Endothelial cell of hepatic sinusoid (primary cell): ENCODE results near the gene CACNA2D1.
"Not testable (repeated sequence)": the region's sequence is repeated elsewhere in the genome, so short reads cannot be mapped to it uniquely, and the experiment has no call there.

Source experiments
- in situ Hi-C: cut with HindIII; loops from 2 replicates; pipeline ENCODE4 v1.10.0; 2017; ENCODE audit warnings: low sequenced_read_pairs

CACNA2D1 gene

DNA sequence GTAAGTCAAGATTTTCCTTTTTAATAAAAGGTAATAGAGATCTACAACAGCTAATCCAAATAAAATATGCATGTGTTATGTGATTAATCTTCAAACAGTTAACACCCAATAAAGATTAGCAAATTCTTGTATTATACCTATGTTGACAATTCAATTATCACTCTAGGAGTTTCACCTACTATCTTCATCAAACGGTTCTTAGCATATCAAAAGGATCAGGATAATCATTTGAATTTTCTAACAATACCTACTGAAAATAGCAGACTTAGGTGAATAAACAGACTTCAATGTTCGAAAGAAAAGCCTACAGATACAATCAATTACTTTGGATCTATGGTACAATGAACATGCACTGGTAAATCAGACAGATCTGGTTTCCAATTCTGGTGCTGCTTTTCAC is 268.3 kb downstream of the CACNA2D1 start:
- in situ Hi-C loops: no loop called here

- in situ Hi-C loops: no loop called here
Observed at GRCh38 chr7:82173400-82174021, 270.1 kb downstream of the CACNA2D1 start.

DNA sequence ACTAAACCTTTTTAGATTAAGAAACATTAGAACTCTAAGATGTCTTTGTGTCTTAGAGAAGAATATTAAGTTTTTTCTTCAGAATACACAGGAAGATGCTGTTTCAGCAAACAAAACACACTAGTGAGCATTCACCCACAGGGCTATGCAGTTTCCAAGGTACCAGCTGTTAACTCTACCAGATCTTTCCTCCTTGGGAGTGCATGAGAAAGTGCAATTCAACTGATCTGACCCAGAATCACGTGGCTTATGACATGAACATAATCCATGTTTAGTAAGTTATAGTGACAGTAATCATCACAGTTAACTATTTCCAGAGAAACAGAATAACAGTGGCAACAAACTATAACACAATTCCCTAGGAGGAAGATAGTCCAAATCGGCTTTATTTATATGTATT is 270.7 kb downstream of the CACNA2D1 start:
- in situ Hi-C loops: no loop called here

GRCh38 chr7:82172017-82172416 is 271.6 kb downstream of the CACNA2D1 start:
- in situ Hi-C loops: no loop called here

DNA sequence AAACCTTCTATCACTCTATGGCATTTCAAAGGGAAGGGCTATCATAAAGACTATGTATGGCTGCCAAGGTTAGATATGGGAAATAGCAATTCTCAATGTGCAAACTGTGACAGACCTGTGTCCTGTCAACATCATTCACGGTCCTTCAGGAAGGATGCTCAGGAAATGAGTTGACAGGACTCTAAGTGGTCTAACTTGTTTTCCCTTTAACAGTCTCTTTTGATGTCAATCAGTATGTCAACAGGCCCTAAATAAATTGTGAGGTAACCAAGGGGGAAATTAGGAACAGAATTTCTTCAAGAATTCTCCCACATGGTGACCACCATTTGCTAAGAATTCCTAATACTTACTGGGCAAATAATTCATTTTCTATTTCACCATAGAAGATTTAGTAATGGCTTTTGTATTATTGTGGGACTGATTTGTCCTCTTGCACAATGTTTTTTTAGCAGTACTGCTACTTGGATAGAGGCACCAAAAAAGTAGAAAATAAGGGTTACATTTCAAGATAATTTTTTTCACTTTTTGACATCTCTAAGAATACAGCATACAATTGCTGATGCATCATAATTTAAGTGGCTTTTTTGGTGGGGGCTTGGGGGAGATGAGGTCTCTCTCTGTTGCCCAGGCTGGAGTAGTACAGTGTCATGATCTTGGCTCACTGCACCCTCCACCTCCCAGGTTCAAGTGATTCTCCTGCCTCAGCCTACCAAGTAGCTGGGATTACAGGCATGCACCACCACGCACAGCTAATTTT is 275.8 kb downstream of the CACNA2D1 start:
- in situ Hi-C loops: no loop called here

- in situ Hi-C loops: no loop called here
Observed at GRCh38 chr7:82166260-82167015, 277.1 kb downstream of the CACNA2D1 start.

GRCh38 chr7:82164813-82165212 is 278.8 kb downstream of the CACNA2D1 start:
- in situ Hi-C loops: no loop called here

DNA sequence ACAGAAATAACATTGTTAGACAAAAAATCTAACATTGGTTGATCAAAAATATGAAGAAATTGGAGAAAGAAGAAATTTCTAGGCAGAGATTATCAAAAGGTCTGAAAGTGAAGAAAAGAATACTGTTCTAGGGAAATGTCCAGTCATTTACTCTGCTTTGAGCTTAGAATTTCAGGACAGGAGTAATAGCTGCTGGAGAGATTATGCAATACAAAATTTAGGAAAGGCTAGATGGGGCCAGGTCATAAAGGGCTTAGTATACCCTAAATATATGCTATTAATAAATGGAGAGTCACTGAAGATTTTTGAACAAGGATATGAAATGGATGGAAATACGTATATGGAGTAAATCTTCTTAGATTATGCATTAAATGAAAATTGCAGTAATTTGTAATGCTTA is 279.2 kb downstream of the CACNA2D1 start:
- in situ Hi-C loops: no loop called here

DNA sequence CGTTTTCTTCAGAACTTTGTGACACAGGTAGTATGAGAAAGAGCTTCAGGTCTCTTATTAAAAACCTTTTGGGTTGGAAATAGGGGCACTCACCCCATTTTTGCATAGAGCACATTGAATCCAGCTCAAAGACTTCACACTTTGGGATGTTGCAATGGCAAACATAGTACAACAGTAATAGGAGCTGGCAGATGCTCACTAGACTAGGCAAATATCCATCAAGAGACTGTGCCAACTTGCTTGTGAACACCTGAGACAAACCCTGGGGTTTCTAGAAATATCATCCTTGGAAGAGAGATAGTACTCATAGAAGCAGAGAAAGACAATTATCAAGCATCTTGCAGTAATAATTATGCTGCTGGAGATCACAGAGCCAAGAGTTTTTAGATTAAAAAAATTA is 280.0 kb downstream of the CACNA2D1 start:
- in situ Hi-C loops: no loop called here

DNA sequence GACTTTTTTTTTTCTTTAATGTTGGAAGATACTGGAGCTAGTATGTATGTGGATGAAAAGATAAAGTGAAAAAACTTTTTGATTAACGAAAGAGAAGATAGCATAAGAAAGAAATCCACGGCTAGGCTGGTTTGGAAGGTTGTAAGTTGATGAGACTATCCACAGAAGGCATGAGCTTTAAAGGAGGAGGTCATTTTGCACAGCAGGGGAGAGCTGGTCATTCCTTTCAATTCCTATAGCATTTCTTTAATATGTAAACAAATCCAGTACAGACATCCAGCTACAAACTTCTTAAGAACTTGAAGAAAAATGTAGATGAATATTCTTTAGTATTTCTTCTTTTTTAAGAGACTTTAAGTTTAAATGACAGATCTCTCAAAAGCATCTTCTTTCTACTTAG is 281.3 kb downstream of the CACNA2D1 start:
- in situ Hi-C loops: no loop called here

- in situ Hi-C loops: no loop called here
Observed at GRCh38 chr7:82158327-82158726, 285.2 kb downstream of the CACNA2D1 start.

DNA sequence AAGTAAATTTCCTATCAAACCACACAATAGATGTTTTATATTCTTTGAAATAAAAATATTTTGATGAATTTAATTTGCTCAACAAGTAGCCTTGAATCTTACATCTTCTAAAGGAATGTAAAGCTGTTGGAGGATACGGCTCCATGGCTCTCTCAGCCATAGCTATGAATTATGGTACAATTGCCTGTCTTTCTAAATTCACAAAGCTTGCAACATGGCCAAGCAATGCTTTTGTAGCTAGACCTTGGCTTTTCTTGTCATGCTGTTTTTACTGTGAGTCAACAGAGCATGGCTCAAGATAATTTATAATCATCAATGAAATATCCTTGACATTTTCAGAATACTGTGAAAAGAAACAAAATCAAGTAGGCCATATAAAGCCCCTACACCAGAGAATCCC is 286.7 kb downstream of the CACNA2D1 start:
- in situ Hi-C loops: no loop called here

- in situ Hi-C loops: no loop called here
Observed at GRCh38 chr7:82156168-82156567, 287.4 kb downstream of the CACNA2D1 start.

- in situ Hi-C loops: no loop called here
Observed at GRCh38 chr7:82154728-82155127, 288.8 kb downstream of the CACNA2D1 start.

DNA sequence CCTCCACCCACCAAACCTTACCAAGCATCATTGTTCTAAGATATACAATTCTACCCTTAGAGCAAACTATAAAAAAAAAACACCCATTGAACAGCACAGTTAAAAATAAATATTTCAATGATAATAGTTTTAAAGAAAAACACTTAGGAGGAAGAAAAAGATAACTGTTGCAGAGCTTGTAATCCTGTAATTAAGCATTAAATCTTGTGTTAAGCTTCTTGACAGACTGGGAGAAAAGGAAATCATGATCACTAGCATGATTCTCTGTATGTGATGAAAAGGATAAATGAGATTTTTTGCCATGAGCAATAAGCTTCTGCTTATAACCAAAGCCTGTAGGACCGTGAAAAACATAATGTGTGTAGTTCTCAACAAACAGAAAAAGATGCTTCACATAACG is 289.8 kb downstream of the CACNA2D1 start:
- in situ Hi-C loops: no loop called here

GRCh38 chr7:82152858-82153257 is 290.7 kb downstream of the CACNA2D1 start:
- in situ Hi-C loops: no loop called here

DNA sequence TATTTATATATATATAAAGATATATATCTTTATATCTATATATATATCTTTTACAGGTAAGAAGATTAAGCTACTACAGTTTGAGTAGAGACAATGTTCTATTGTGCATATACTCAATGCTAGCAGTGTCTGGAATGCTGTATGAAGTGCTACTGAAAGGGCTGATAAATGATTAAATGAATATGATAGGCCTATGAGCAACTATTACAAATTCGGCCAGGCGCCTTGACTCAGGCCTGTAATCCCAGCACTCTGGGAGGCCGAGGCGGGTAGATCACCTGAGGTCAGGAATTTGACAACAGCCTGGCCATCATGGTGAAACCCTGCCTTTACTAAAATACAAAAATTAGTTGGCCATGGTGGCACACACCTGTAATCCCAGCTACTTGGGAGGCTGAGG is 297.1 kb downstream of the CACNA2D1 start:
- in situ Hi-C loops: no loop called here

DNA sequence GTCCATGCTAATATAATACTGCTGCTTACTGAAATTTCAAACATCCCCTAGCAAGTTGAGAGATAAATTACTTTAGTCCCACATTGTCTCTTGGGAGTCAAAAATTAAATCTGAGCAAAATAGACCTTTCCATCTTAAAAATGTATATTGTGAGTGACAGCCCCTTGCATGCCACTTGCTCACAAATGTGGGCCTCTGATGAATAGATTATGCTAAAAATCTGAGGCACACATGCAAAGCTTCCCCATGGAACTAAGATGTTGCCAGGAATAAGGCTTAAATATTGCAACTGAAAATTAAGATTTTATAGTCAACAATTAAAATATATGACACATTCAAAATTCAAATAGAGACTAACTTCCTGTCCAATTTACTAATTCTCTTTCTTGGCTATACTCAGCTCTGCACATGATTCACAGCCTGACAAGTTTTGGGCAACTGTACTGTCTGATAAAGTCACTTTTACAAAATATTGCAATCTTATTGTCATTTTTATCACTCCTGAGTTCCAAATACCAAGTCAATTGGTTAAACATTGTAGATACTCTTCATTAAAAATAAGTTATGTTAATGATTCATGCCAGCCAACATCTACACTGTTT is 301.2 kb downstream of the CACNA2D1 start:
- in situ Hi-C loops: no loop called here

GRCh38 chr7:82141427-82141826 is 302.1 kb downstream of the CACNA2D1 start:
- in situ Hi-C loops: no loop called here

DNA sequence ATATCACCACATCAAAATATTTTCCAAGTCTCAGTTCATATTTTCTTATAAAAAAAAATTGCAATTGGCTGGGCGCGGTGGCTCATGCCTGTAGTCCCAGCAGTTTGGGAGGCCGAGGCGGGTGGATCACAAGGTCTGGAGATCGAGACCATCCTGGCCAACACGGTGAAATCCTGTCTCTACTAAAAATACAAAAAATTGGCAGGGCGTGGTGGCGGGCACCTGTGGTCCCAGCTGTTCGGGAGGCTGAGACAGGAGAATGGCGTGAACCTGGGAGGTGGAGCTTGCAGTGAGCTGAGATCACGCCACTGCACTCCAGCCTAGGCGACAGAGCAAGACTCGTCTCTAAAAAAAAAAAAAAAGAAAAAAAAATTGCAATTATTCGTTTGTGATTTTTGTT is 303.0 kb downstream of the CACNA2D1 start:
- in situ Hi-C loops: not testable (repeated sequence)

GRCh38 chr7:82131215-82131614 is 312.4 kb downstream of the CACNA2D1 start:
- in situ Hi-C loops: no loop called here

DNA sequence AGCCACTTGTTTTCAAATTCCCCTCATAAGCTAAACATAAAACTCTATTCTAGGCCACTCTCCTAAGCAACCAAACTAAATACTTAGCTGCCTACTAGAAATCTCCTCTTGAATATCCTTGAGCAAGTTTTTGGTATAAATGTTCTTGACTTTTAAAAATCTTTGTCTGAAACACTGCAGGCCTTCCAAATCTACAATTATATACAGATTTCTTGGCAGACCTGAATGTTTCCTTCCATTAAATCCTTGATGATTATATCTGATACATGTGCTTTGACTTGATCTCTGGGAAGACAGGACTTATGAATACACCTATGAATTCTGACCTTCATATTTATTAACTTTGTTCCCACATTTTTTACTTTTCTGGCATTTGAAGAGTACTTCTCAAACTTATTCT is 314.5 kb downstream of the CACNA2D1 start:
- in situ Hi-C loops: no loop called here
